Memory B cell (primary cell): ENCODE data around the gene FMN1.

Experiments
- ATAC-seq: fragments of 150-1000 bp; cut with Tn5 transposase; 2 replicates; pipeline ENCODE4 v1.10.0; 2021; ENCODE audit warnings: low read depth, mild to moderate bottlenecking, moderate library complexity
- DNase-seq, 2 donors: peaks; one replicate each; pipeline ENCODE4 v3.0.0; 2022; ENCODE audit warnings: low spot score in 2 of 2
- H3K27ac Mint-ChIP-seq: one replicate; pipeline ENCODE4 v1.8.0; 2022; ENCODE audit warnings: mild to moderate bottlenecking, moderate library complexity, mixed read lengths
- H3K27me3 Mint-ChIP-seq: one replicate; pipeline ENCODE4 v1.8.0; 2022; ENCODE audit warnings: mixed read lengths
- H3K36me3 Mint-ChIP-seq: one replicate; pipeline ENCODE4 v1.8.0; 2022; ENCODE audit warnings: mild to moderate bottlenecking, mixed read lengths
- H3K4me1 Mint-ChIP-seq: one replicate; pipeline ENCODE4 v1.8.0; 2022; ENCODE audit warnings: mixed read lengths
- H3K4me3 Mint-ChIP-seq: one replicate; pipeline ENCODE4 v1.8.0; 2022; ENCODE audit warnings: mild to moderate bottlenecking, moderate library complexity, mixed read lengths
- H3K9me3 Mint-ChIP-seq: one replicate; pipeline ENCODE4 v1.8.0; 2022; ENCODE audit warnings: mixed read lengths

The FMN1 gene

GRCh38 chr15:32721596-32721995 is 472.9 kb downstream of the FMN1 start:
- DNase-seq = no peak
- Mint-ChIP-seq H3K4me1 (peaks cover 21% of the 10 kb centered on the region), H3K9me3 (peaks cover 6% of the 10 kb centered on the region), H3K27ac (no peak overlapping the region), H3K4me3 (no peak overlapping the region), H3K27me3 (peaks cover 22% of the 10 kb centered on the region), H3K36me3 (no peaks in the 10 kb centered on the region)
- ATAC-seq = no peak

DNA sequence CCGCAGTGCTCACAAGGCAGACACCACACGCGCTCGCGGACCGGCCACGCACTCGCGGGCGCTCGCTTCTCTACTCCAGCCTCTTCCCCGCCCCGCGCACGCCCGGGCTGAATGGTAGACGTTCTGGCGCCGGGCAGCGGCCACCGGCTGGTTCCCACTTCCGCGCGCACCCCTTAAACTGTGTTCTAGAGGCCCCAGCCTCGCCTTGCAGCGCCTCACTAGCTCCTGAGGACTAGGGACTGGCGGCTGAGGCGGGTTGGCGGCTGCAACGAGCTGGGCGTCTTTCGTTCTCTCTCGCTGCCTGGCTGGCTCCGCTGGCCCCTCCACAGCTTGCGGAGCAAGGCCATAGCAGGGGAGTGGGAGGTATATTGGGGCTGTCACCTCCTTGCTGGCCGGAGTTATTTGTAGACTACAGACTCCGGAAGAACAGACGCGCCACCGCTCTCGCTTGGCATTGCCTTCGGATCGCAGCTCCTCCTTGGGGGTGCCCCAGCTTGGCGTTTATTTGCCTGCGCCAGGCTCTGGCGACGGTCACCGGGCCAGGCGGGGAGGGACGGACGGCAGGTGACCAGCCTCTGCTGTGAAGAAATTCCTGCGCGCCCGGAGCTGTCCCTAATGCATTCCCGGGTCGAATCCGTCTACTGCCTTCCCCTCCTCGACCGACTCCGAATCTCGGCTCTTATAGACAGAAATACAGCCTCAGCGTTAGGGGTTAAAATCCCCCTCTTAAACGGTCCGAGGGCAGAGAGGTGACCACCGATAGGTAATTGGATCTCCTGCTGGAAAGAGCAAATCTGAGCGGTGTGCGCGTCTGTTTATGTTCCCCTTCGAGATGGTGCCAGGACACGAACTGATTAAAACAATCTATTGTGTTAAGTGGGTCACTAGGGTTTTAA is 475.4 kb downstream of the FMN1 start:
- no peaks in the 10 kb centered on the region for H3K9me3 Mint-ChIP-seq
- DNase-seq (no peak), ATAC-seq (no peak)
- peaks cover 17% of the 10 kb centered on the region for H3K27me3 Mint-ChIP-seq
- peak overlapping the region; percentile 39 for H3K4me3 Mint-ChIP-seq
- no peak overlapping the region for H3K27ac Mint-ChIP-seq
- peaks cover 24% of the 10 kb centered on the region for H3K4me1 Mint-ChIP-seq
- H3K36me3 Mint-ChIP-seq = no peaks in the 10 kb centered on the region

DNA sequence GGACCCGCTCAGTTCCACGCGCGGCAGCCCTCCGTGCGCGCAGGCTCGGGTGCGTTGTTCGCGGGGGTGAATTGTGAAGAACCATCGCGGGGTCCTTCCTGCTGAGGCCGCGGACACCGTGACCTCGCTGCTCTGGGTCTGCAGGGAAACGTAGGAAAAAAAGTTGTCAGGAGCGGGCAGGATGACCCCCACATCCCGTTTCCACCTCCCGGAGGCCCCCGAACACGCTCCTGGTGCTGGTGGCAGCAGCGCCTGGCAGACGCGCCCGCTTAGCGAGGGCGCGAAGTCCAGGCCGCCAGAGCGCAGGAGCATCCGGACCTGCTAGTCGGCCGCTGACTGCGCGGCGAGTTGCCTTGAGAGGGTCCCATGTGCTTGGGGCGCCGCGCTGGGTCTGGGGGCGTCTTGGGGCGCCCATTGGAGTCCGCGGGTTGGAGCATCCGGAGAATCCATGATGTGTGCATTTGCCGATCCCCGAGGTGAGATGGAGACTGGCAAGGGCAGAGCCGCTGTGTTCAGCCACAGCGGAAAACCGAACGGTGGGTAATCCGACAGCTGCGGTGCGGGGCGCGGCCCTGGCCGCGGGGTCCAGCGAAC is 476.2 kb downstream of the FMN1 start:
- H3K27ac Mint-ChIP-seq = no peak overlapping the region
- no peaks in the 10 kb centered on the region for H3K9me3 Mint-ChIP-seq
- peak overlapping the region; percentile 29 for H3K4me3 Mint-ChIP-seq
- DNase-seq = no peak
- no peak for ATAC-seq
- H3K36me3 Mint-ChIP-seq = no peaks in the 10 kb centered on the region
- H3K4me1 Mint-ChIP-seq = peaks cover 24% of the 10 kb centered on the region
- H3K27me3 Mint-ChIP-seq = peaks cover 17% of the 10 kb centered on the region

- Mint-ChIP-seq H3K4me1 (peaks cover 20% of the 10 kb centered on the region), H3K27ac (peak within 1 kb of the TSS; percentile 9), H3K36me3 (no peaks in the 10 kb centered on the region), H3K9me3 (no peaks in the 10 kb centered on the region), H3K27me3 (peaks cover 19% of the 10 kb centered on the region), H3K4me3 (peak within 1 kb of the TSS; percentile 46)
- DNase-seq (no peak), ATAC-seq (no peak)
Observed at GRCh38 chr15:32717426-32718226, 476.9 kb downstream of the FMN1 start, which contains the start of gene GREM1. Gene GREM1, plus strand, starts transcription at chr15:32718004. Its CDS starts 12,687 bp downstream, at chr15:32730691.

- peak overlapping the region; percentile 9 for H3K27ac Mint-ChIP-seq
- ATAC-seq (no peak), DNase-seq (no peak)
- H3K36me3 Mint-ChIP-seq = no peaks in the 10 kb centered on the region
- H3K9me3 Mint-ChIP-seq = no peaks in the 10 kb centered on the region
- peaks cover 20% of the 10 kb centered on the region for H3K4me1 Mint-ChIP-seq
- H3K27me3 Mint-ChIP-seq = peaks cover 16% of the 10 kb centered on the region
- H3K4me3 Mint-ChIP-seq = peak overlapping the region; percentile 46
Observed at GRCh38 chr15:32716915-32717425, 477.5 kb downstream of the FMN1 start.

GRCh38 chr15:32716216-32716914 is 478.1 kb downstream of the FMN1 start:
- ATAC-seq = no peak
- no peaks in the 10 kb centered on the region for H3K36me3 Mint-ChIP-seq
- H3K27ac Mint-ChIP-seq = no peak overlapping the region
- peaks cover 20% of the 10 kb centered on the region for H3K4me1 Mint-ChIP-seq
- no peaks in the 10 kb centered on the region for H3K9me3 Mint-ChIP-seq
- DNase-seq = no peak
- H3K4me3 Mint-ChIP-seq = peak overlapping the region; percentile 46
- peaks cover 18% of the 10 kb centered on the region for H3K27me3 Mint-ChIP-seq
